Stomach (tissue), 9 donors: ENCODE results near the gene BCL6. TPM values are rescaled to one million over a fixed set of nuclear protein-coding genes. Genes with fewer than 3 reads are reported as not detected.

ENCODE experiments used
- DNase-seq, 2 donors: peaks; one replicate each; pipeline versions ENCODE4 v3.0.0 to v3.0.0-alpha.2; 2013 to 2019
- H3K27ac ChIP-seq, 5 donors: fragments of 200-600 bp in 4 of 5; sonication (generic) in 4 of 5; one replicate each; pipeline ENCODE4 v1.5.1; 2013 to 2019; ENCODE audit warnings: mild to moderate bottlenecking in 1 of 5, moderate library complexity in 1 of 5
- H3K27me3 ChIP-seq, 3 donors: fragments of 200-600 bp; sonication (generic); one replicate each; pipeline ENCODE4 v1.5.1; 2017 to 2019; ENCODE audit warnings: mixed run types in 1 of 3
- H3K36me3 ChIP-seq, 4 donors: fragments of 200-600 bp; sonication (generic); 1 replicate in 3 of 4; 2 replicates in 1 of 4; pipeline ENCODE4 v1.5.1; 2016 to 2019
- H3K4me1 ChIP-seq, 4 donors: fragments of 200-600 bp; sonication (generic); one replicate each; pipeline ENCODE4 v1.5.1; 2016 to 2019
- H3K4me3 ChIP-seq, 4 donors: fragments of 200-600 bp; sonication (generic) in 3 of 4; one replicate each; pipeline ENCODE4 v1.5.1; 2016 to 2019; ENCODE audit warnings: mild to moderate bottlenecking in 1 of 4
- H3K9me3 ChIP-seq, 4 donors: fragments of 200-600 bp; sonication (generic); one replicate each; pipeline ENCODE4 v1.5.1; 2016 to 2019
- CTCF ChIP-seq, 7 experiments: fragments of 450-650 bp in 4 of 7; fragments of 200-600 bp in 3 of 7; sonication (generic) in 3 of 7; IDR thresholded peaks; one replicate each; pipeline ENCODE4 v1.5.1; 2016 to 2019; ENCODE audit warnings: antibody characterized with exemption in 7 of 7, control low read depth in 2 of 7, mild to moderate bottlenecking in 1 of 7
- EP300 ChIP-seq: sonication (generic); formaldehyde crosslinking; IDR thresholded peaks from one replicate; pipeline ENCODE4 v1.6.1; 2017; ENCODE audit warnings: antibody characterized with exemption
- POLR2A ChIP-seq, 4 donors: fragments of 450-650 bp; IDR thresholded peaks; one replicate each; pipeline ENCODE4 v1.6.1; 2016; ENCODE audit warnings: antibody characterized with exemption in 4 of 4, control low read depth in 2 of 4, mild to moderate bottlenecking in 1 of 4, moderate library complexity in 1 of 4
- POLR2AphosphoS5 ChIP-seq, 3 donors: sonication (generic); formaldehyde crosslinking; IDR thresholded peaks; one replicate each; pipeline ENCODE4 v1.6.1; 2016; ENCODE audit warnings: antibody characterized with exemption in 3 of 3
- WGBS, 5 donors: extraction: QIAGEN DNeasy Blood & Tissue Kit in 3 of 5; methylation state at CpG; one replicate each; pipeline versions ENCODE4 v1.1.5 to v1.1.7; 2013 to 2018; 5-methylcytosine and 5-hydroxymethylcytosine counted together
- intact Hi-C: fragments of 100-400 bp; cut with DNase I; formaldehyde crosslinking; loops from one replicate; pipeline ENCODE4 v1.15.1; 2023; ENCODE audit warnings: low total_unique reads
- polyA plus RNA-seq, 3 donors: library from polyadenylated mRNA; stranded (reverse); fragments of 200-250 nt; gene quantifications; one replicate each; pipeline ENCODE4 v1.2.3, GENCODE V29; 2013
- total RNA-seq, 5 donors: library from RNA; depleted of rRNA; stranded (reverse); fragments of >200 nt; gene quantifications; one replicate each; pipeline versions ENCODE4 v1.1.0 to v1.2.3, GENCODE V29; 2014 to 2016
- donor health status: healthy with polysubstance abuse.
- donor health status: Bipolar disorder and iron deficiency.
- donor health status: healthy.

BCL6 gene
- total and polyA plus RNA-seq, 8 donors: 11.1 to 112 (median 37.7) TPM

- TF ChIP-seq CTCF (IDR thresholded peaks at IDR 0.05): peak in 5 of 7 experiments; percentile 25 to 65 (median 43)
- TF ChIP-seq POLR2A (IDR thresholded peaks at IDR 0.05): no peak
- no peak for TF ChIP-seq POLR2AphosphoS5 (IDR thresholded peaks at IDR 0.05)
- TF ChIP-seq EP300: no peak
- WGBS, 5 donors: 9 to 18% (median 13%) methylated on average over 5 of the region's 5 CpGs
- DNase-seq: peak; percentile 37 to 76
Observed at GRCh38 chr3:187678726-187679268, 66.5 kb downstream of the BCL6 start.

GRCh38 chr3:187677604-187678003 is 67.7 kb downstream of the BCL6 start:
- no peak for TF ChIP-seq CTCF (IDR thresholded peaks at IDR 0.05)
- no peak for TF ChIP-seq POLR2AphosphoS5 (IDR thresholded peaks at IDR 0.05)
- no peak for TF ChIP-seq EP300
- TF ChIP-seq POLR2A (IDR thresholded peaks at IDR 0.05): no peak
- H3K27me3 ChIP-seq: peaks cover 0 to 27% (median 6%) of the 10 kb centered on the region in 3 donors
- intact Hi-C loops: loop anchor here (2.0 to 10.0 kb wide), 3 partner anchors 63 to 453 kb away; no protein-coding TSS in a partner anchor
- DNase-seq: no peak
- no peaks in the 10 kb centered on the region for H3K36me3 ChIP-seq
- H3K4me3 ChIP-seq: no peak overlapping the region
- H3K9me3 ChIP-seq: no peaks in the 10 kb centered on the region
- H3K4me1 ChIP-seq: peaks cover 0 to 12% (median 7%) of the 10 kb centered on the region in 4 donors
- whole genome bisulfite sequencing, 5 donors: 41 to 70% (median 43%) methylated on average over 1 of the region's 1 CpG
- no peak overlapping the region for H3K27ac ChIP-seq

More at GRCh38 chr3:187678726-187679268, 66.5 kb downstream of the BCL6 start:
- Histone ChIP-seq H3K27ac (no peak overlapping the region), H3K27me3 (peaks cover 0 to 17% (median 0%) of the 10 kb centered on the region in 3 donors), H3K9me3 (no peaks in the 10 kb centered on the region), H3K4me1 (peaks cover 0 to 12% (median 7%) of the 10 kb centered on the region in 4 donors), H3K36me3 (no peaks in the 10 kb centered on the region), H3K4me3 (no peak overlapping the region)
- intact Hi-C loops: loop anchor here (10.0 kb wide), 2 partner anchors 64 to 454 kb away; no protein-coding TSS in a partner anchor

GRCh38 chr3:187673012-187673411 is 72.3 kb downstream of the BCL6 start:
- H3K4me1 ChIP-seq: peaks cover 0 to 6% (median 0%) of the 10 kb centered on the region in 4 donors
- no peak for TF ChIP-seq CTCF (IDR thresholded peaks at IDR 0.05)
- no peak for TF ChIP-seq POLR2AphosphoS5 (IDR thresholded peaks at IDR 0.05)
- TF ChIP-seq POLR2A (IDR thresholded peaks at IDR 0.05): no peak
- TF ChIP-seq EP300: no peak
- H3K4me3 ChIP-seq: no peak overlapping the region
- no peak overlapping the region for H3K27ac ChIP-seq
- no peaks in the 10 kb centered on the region for H3K36me3 ChIP-seq
- no peak for DNase-seq
- 49 to 81% (median 58%) methylated on average over 3 of the region's 3 CpGs for WGBS, 5 donors
- intact Hi-C loops: loop anchor here (10.0 kb wide), 2 partner anchors 58 to 448 kb away; no protein-coding TSS in a partner anchor
- no peaks in the 10 kb centered on the region for H3K9me3 ChIP-seq
- H3K27me3 ChIP-seq: peaks cover 0 to 52% (median 16%) of the 10 kb centered on the region in 3 donors

Other genes starting within 250 kb of the BCL6 start
- gene SST, start 75.1 kb downstream of the BCL6 start, total RNA-seq: 100 to 1,000 TPM in 2 of 5 donors, 10 to 100 TPM in 1, 1 to 10 TPM in 1, not detected in 1; 1.3 to 331 (median 111) TPM
- gene SST, start 75.1 kb downstream of the BCL6 start, polyA plus RNA-seq: 100 to 1,000 TPM; 142 to 677 (median 204) TPM
- not detected for gene RTP2, start 42.9 kb downstream of the BCL6 start, total RNA-seq
- gene RTP2, start 42.9 kb downstream of the BCL6 start, polyA plus RNA-seq: not detected